ENCODE measurements around the gene SAMD11. TPM values are rescaled to one million over a fixed set of nuclear protein-coding genes. Genes with fewer than 3 reads are reported as not detected.

SAMD11 gene
- total and polyA plus RNA-seq, 2 of the 13 experiments (the other 11 are each of a cell fraction or from before 2014, with no cell fraction given): 0.11 TPM; not detected in 1

DNA sequence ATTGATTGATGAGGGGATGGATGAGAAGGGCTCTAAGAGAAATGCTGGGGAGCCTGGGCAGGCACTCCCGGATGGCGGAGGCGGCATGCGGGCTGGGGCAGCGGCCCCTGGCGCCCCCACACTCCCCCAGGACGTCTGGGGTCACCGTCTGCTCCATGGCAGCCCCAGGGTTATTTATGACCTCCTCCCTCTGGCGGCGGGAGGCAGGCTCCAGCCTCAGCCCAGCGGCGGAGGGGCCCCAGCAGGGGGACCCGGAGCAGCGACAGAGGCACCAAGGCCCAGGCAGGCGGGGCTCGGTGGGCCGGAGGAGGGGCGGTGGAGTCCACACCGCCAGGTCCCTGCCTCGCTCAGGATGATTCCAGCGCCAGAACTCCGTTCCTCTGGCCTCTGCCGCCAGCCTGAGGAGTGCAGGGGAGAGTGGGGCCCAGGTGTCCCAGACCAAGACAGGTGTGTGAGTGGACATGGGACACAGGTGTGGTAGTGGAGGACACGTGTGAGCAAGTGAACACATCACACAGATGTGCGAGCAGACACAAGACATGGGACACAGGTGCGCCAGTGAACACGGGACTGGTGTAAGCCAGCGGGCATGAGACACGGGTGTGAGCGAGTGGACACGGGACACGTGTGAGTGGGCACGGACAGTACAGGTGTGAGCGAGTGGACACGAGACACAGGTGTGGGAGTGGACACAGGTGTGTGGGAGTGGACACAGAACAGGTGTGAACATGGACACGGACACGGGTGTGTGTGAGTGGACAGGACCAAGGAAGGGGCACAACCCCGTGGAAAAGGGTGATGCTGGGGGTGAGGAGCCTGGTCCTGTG lies 2.5 kb upstream of the SAMD11 start (continued):
- peak; percentile 28; the same call in 1 of the 2 replicates for TF ChIP-seq ZNF687 (CRISPR knock-in tag; IDR thresholded peaks at IDR 0.05)
- peak; percentile 29; the same call in 1 of the 2 replicates for TF ChIP-seq PHF8 (CRISPR knock-in tag; IDR thresholded peaks at IDR 0.05)
- TF ChIP-seq FOXM1 (CRISPR knock-in tag; IDR thresholded peaks at IDR 0.05): no peak
- TF ChIP-seq ZNF772 (CRISPR knock-in tag; IDR thresholded peaks at IDR 0.05): peak; percentile 41; the same call in 1 of the 2 replicates
- TF ChIP-seq RXRB (CRISPR knock-in tag; IDR thresholded peaks at IDR 0.05; ENCODE audit: borderline replicate concordance): peak; percentile 29; the same call in 1 of the 2 replicates
- TF ChIP-seq, protein P1, sequence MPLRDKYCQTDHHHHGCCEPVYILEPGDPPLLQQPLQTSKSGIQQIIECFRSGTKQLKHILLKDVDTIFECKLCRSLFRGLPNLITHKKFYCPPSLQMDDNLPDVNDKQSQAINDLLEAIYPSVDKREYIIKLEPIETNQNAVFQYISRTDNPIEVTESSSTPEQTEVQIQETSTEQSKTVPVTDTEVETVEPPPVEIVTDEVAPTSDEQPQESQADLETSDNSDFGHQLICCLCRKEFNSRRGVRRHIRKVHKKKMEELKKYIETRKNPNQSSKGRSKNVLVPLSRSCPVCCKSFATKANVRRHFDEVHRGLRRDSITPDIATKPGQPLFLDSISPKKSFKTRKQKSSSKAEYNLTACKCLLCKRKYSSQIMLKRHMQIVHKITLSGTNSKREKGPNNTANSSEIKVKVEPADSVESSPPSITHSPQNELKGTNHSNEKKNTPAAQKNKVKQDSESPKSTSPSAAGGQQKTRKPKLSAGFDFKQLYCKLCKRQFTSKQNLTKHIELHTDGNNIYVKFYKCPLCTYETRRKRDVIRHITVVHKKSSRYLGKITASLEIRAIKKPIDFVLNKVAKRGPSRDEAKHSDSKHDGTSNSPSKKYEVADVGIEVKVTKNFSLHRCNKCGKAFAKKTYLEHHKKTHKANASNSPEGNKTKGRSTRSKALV (CRISPR knock-in tag; IDR thresholded peaks at IDR 0.05): 0 out of 2 replicates have a peak, but pooled peaks have one; percentile 30
- no peak for TF ChIP-seq ATM (IDR thresholded peaks at IDR 0.05; ENCODE audit: borderline replicate concordance)
- no peak for TF ChIP-seq SNAPC4 (CRISPR knock-in tag; IDR thresholded peaks at IDR 0.05)
- no peak for TF ChIP-seq ZNF550 (CRISPR knock-in tag; IDR thresholded peaks at IDR 0.05; ENCODE audit: borderline replicate concordance)
- TF ChIP-seq RARG (CRISPR knock-in tag; IDR thresholded peaks at IDR 0.05; ENCODE audit: low read depth): no peak
- TF ChIP-seq, protein P2, sequence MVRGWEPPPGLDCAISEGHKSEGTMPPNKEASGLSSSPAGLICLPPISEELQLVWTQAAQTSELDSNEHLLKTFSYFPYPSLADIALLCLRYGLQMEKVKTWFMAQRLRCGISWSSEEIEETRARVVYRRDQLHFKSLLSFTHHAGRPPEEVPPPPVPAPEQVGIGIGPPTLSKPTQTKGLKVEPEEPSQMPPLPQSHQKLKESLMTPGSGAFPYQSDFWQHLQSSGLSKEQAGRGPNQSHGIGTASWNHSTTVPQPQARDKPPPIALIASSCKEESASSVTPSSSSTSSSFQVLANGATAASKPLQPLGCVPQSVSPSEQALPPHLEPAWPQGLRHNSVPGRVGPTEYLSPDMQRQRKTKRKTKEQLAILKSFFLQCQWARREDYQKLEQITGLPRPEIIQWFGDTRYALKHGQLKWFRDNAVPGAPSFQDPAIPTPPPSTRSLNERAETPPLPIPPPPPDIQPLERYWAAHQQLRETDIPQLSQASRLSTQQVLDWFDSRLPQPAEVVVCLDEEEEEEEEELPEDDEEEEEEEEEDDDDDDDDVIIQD (CRISPR knock-in tag; IDR thresholded peaks at IDR 0.05; ENCODE audit: low read depth): no peak
- no peak for TF ChIP-seq HIVEP1 (CRISPR knock-in tag; IDR thresholded peaks at IDR 0.05)
- TF ChIP-seq GABPB1 (CRISPR knock-in tag; IDR thresholded peaks at IDR 0.05): peak; percentile 63; the same call in 1 of the 2 replicates
- no peak for TF ChIP-seq POLR2A (IDR thresholded peaks at IDR 0.05; ENCODE audit: insufficient read depth in 1 of 2, low read depth in 2 of 2, low read length in 2 of 2)
- 0 out of 2 replicates have a peak, but pooled peaks have one; percentile 10 for TF ChIP-seq ZNF121 (CRISPR knock-in tag; IDR thresholded peaks at IDR 0.05)
- TF ChIP-seq RAD21 (CRISPR knock-in tag; IDR thresholded peaks at IDR 0.05): no peak; the same call in 1 of the 2 replicates

Data from HepG2 (cell line).